ENCODE results near the gene LRRC75A.

DNA sequence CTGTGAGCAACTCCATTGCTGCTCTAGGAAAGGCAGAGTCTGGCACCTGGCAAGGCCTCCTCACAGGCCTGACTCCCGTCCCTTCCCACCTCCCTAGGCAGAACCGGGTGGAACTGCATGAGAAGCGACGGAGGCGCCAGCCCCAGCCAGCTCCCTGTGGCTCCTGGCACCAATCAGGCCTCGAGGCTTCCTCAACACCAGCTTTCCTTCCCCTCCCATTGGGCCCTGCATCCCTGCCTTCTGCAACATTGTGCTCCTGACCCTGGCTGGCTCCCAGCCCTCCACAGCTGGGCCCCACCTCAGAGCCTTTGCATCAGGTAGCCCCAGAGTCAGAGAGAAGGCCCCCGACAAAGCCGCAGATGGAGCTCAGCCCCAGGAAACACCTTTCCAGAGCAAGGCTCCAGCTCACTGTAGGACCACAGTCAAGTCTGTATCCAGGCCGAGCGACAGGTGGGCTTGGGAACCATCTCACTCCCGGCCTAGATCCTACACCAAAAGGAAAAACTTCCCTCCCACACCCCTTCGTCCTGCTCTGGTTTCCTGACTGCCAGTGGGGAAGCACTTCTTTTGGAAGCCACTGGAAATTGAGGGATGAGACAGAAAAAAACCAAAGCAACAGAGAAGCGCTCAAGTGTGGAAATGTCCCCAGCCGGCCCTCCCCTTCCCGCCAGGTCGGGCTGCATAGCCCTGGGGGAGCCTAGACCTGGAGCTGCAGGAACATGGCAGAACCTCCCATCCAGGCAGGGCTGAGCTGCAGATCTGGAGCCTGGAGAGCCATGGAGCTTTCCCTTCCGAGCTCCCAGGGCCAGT lies 31.0 kb downstream of the LRRC75A start:
- no peak for TF ChIP-seq TAF1 (IDR thresholded peaks at IDR 0.05; ENCODE audit: borderline replicate concordance, insufficient read depth, low read length)
- TF ChIP-seq POLR2AphosphoS5 (IDR thresholded peaks at IDR 0.05; ENCODE audit: low read depth, low read length), result no peak
- TF ChIP-seq, protein P1, sequence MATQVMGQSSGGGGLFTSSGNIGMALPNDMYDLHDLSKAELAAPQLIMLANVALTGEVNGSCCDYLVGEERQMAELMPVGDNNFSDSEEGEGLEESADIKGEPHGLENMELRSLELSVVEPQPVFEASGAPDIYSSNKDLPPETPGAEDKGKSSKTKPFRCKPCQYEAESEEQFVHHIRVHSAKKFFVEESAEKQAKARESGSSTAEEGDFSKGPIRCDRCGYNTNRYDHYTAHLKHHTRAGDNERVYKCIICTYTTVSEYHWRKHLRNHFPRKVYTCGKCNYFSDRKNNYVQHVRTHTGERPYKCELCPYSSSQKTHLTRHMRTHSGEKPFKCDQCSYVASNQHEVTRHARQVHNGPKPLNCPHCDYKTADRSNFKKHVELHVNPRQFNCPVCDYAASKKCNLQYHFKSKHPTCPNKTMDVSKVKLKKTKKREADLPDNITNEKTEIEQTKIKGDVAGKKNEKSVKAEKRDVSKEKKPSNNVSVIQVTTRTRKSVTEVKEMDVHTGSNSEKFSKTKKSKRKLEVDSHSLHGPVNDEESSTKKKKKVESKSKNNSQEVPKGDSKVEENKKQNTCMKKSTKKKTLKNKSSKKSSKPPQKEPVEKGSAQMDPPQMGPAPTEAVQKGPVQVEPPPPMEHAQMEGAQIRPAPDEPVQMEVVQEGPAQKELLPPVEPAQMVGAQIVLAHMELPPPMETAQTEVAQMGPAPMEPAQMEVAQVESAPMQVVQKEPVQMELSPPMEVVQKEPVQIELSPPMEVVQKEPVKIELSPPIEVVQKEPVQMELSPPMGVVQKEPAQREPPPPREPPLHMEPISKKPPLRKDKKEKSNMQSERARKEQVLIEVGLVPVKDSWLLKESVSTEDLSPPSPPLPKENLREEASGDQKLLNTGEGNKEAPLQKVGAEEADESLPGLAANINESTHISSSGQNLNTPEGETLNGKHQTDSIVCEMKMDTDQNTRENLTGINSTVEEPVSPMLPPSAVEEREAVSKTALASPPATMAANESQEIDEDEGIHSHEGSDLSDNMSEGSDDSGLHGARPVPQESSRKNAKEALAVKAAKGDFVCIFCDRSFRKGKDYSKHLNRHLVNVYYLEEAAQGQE (IDR thresholded peaks at IDR 0.05; ENCODE audit: insufficient read depth in 1 of 2, low read depth in 2 of 2, low read length in 2 of 2), result no peak
